Measurements from ENCODE around the gene COX20.

Gene COX20

DNA sequence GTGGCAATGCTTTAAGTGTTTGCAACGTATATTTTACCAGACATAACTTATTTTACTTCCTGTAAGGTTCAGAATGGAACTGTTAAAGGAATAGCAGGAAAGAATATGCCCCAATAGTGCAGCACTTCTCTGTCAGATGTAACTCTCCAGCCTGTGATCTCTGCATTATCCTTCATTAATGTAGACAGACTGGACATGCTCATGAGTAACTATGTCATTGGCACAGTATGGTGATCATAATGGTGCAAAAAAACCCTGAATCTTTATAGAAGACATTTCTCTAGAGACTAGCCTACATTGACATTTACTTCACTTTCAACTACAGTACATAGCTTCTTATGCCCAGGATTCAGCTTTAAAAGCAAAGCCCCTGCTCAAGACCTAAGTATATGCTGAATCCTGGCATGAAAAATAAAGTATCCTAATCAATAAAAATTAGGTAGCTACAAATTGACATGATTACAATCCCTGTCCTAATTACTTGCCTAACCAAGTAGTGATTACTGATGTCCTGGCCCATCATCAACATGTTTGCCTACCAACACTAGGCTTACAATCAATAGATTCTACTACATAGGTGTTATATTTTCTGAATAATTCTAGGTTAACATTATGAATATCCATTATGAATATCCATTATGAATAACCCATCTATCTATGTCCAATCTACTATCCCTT lies 13.9 kb downstream of the COX20 start:
- Mint-ChIP-seq H3K27ac (ENCODE audit: low read depth) (peak overlapping the region; percentile 73), H3K27me3 (no peaks in the 10 kb centered on the region), H3K4me1 (peaks cover 53% of the 10 kb centered on the region), H3K4me3 (no peak overlapping the region), H3K9me3 (no peaks in the 10 kb centered on the region), H3K36me3 (ENCODE audit: insufficient read depth) (peaks cover 70% of the 10 kb centered on the region)
- no peak for DNase-seq (ENCODE audit: low spot score in 2 of 2)
- no peak for ATAC-seq (replicated peaks; ENCODE audit: extremely low read depth, poor library complexity, severe bottlenecking)

DNA sequence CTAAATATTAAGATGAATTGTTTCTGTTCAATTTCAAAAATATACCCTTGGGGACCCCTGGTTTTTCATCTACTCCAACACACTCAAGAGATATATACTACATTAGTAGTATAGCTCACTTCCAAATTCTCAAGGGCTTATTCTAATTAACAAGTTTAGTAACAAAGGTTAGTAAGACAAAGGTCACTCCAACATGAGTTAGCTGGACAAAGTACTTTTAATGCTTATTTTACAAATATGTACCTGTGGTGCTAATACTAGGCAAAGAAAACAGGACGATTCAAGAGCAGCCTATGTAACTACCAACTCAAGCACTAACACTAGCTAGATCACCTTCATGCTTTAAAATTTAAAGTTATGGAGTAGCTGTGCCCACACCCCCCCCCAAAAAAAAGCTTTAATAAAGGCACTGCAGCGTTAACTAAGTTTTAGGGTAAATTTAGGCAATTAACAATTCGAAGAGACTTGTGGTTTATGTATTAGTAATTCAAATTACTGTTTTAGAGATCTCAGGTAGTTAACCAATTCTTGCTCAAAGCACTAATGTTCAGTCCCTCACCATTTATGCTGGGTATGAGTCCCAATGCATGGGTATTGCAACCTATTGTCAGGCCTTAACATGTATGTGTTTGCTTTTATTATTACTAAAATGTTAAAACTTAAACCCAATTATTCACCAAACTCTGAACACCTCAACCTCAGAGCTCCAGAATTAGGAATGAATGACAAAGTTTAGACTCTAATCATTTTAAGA lies 14.8 kb downstream of the COX20 start:
- Mint-ChIP-seq H3K9me3 (no peaks in the 10 kb centered on the region), H3K27me3 (no peaks in the 10 kb centered on the region), H3K27ac (ENCODE audit: low read depth) (peak overlapping the region; percentile 73), H3K4me3 (no peak overlapping the region), H3K4me1 (peaks cover 57% of the 10 kb centered on the region), H3K36me3 (ENCODE audit: insufficient read depth) (peaks cover 71% of the 10 kb centered on the region)
- ATAC-seq (replicated peaks; ENCODE audit: extremely low read depth, poor library complexity, severe bottlenecking) = no peak
- DNase-seq (ENCODE audit: low spot score in 2 of 2) = no peak

DNA sequence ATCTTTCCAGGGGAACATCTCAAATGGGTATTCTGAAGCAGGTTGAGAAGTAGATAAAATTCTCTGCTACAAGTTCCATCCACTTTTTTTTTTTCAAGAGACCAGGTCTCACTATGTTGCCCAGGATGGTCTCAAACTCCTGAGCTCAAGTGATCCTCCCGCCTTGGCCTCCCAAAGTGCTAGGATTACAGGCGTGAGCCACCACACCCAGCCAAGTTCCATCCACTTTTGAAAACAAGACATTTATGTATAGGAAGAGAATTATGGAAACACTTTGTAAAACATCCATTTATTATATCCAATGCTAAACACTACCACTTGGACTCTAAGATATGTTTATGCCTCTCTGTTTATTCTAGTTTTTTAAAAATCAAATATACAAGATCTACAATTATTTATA lies 15.4 kb downstream of the COX20 start:
- no peak for DNase-seq (ENCODE audit: low spot score in 2 of 2)
- peaks cover 61% of the 10 kb centered on the region for H3K4me1 Mint-ChIP-seq
- no peaks in the 10 kb centered on the region for H3K27me3 Mint-ChIP-seq
- ATAC-seq (replicated peaks; ENCODE audit: extremely low read depth, poor library complexity, severe bottlenecking) = no peak
- H3K9me3 Mint-ChIP-seq = no peaks in the 10 kb centered on the region
- H3K36me3 Mint-ChIP-seq (ENCODE audit: insufficient read depth) = peaks cover 71% of the 10 kb centered on the region
- H3K4me3 Mint-ChIP-seq = no peak overlapping the region
- H3K27ac Mint-ChIP-seq (ENCODE audit: low read depth) = peak overlapping the region; percentile 87

DNA sequence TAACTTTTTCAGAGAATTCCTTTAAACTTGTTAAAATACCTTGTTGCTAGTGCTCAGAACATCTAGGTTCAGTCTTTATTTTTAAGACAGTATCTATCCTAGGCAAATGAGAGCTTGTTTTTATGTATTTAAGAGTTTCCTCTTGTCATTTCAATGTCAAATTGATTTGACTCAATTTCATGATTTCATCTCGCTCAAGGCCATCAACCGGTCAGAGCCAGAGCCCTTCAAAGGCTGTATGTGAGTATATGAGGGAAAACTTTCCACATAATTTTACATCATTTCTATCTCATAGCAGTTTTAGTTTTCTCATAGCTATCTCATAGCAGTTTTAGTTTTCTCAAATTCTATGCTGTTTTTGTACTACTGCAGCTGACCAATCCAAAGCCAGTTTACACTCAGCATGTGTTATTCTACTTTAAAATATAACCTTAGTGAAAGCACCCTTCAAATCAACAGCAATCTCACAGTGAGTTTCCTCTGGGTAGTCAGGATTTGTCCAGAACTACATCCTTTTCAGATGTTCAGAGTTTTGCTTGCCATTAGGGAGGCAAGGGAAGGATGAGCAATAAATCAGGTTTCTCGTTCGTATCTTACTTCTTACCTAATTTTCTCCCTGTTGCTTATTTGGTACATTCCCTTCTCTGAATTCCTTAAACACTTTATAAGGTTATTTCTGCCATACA lies 16.2 kb downstream of the COX20 start:
- Mint-ChIP-seq H3K4me3 (no peak overlapping the region), H3K4me1 (peaks cover 61% of the 10 kb centered on the region), H3K27me3 (no peaks in the 10 kb centered on the region), H3K27ac (ENCODE audit: low read depth) (peak overlapping the region; percentile 87), H3K9me3 (no peaks in the 10 kb centered on the region), H3K36me3 (ENCODE audit: insufficient read depth) (peaks cover 71% of the 10 kb centered on the region)
- DNase-seq (ENCODE audit: low spot score in 2 of 2) (no peak), ATAC-seq (replicated peaks; ENCODE audit: extremely low read depth, poor library complexity, severe bottlenecking) (no peak)

DNA sequence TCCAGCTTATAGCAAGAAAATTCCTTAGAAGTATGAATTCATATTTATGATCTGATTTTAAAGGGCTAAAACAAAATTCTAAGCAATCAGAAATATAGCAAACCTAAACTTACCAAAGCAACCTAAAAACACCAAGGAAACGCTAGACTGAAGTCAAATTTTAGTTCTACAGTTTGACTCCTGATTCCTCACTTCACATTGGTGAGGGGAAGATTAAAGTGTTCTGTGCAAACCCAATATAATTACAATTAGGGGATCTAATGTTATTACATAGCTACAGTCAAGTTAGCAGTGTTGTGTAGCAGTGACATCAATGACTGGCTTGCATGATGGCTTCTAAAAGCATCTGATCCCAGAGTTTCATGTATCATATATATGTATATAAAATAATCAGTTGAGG lies 17.2 kb downstream of the COX20 start:
- peaks cover 63% of the 10 kb centered on the region for H3K4me1 Mint-ChIP-seq
- ATAC-seq (replicated peaks; ENCODE audit: extremely low read depth, poor library complexity, severe bottlenecking) (no peak), DNase-seq (ENCODE audit: low spot score in 2 of 2) (no peak)
- H3K27ac Mint-ChIP-seq (ENCODE audit: low read depth) = peak overlapping the region; percentile 87
- no peaks in the 10 kb centered on the region for H3K9me3 Mint-ChIP-seq
- peaks cover 74% of the 10 kb centered on the region for H3K36me3 Mint-ChIP-seq (ENCODE audit: insufficient read depth)
- H3K27me3 Mint-ChIP-seq = no peaks in the 10 kb centered on the region
- H3K4me3 Mint-ChIP-seq = no peak overlapping the region

DNA sequence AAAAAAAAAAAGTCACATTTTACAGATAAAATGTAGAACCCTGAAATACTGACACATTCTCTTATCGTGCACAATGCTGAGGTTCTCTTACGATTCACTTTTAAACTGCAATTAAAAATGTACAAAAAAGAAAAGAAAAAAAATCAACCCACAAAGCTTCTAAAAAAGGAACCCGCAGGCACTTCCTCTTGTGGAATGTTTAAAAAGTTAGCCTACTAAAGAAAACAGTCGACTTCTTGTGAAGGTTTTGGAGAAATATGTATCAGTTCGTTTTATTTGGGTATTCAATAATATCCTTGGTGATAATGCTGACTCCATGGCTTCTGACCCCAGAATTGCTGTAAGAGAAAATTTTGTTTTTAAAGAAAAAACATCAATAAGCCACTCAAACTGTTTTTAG lies 18.7 kb downstream of the COX20 start:
- no peaks in the 10 kb centered on the region for H3K9me3 Mint-ChIP-seq
- peak overlapping the region; percentile 14 for H3K4me3 Mint-ChIP-seq
- H3K4me1 Mint-ChIP-seq = peaks cover 61% of the 10 kb centered on the region
- ATAC-seq (replicated peaks; ENCODE audit: extremely low read depth, poor library complexity, severe bottlenecking) (no peak), DNase-seq (ENCODE audit: low spot score in 2 of 2) (no peak)
- H3K27ac Mint-ChIP-seq (ENCODE audit: low read depth) = peak overlapping the region; percentile 61
- peaks cover 77% of the 10 kb centered on the region for H3K36me3 Mint-ChIP-seq (ENCODE audit: insufficient read depth)
- H3K27me3 Mint-ChIP-seq = no peaks in the 10 kb centered on the region

DNA sequence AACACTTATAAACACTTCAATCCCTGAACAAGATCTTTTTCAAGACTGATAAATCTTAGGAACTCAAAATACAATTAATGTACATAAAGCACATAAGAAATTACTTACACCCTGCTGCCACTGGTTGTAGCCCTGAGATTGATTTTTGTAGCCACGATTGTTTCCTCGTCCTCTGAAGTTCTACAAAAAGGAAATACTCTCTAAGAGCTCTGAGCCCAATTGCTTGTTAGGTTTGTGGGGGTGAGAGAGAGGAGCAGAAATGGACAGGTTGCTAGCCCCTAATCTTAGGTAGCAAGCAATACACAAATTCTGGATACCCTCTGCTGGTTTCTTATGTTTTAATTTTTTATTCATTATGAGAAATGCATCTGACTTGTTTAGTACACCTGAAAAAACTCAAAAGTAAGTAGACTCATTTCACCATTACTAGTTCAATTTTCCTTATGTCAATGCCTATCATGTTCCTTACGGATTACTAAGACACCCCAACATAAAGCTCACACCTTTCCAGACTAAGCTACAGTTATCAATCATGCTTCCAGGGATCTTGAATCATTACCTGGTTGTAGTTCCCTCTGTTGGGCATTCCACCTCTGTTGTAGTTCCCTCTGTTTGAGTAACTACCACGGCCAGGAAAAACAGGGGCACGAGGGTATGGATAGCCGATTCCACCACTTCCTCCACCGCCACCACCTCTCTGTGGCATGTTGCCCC lies 19.6 kb downstream of the COX20 start:
- peak overlapping the region; percentile 52 for H3K27ac Mint-ChIP-seq (ENCODE audit: low read depth)
- H3K27me3 Mint-ChIP-seq = no peaks in the 10 kb centered on the region
- H3K4me1 Mint-ChIP-seq = peaks cover 63% of the 10 kb centered on the region
- ATAC-seq (replicated peaks; ENCODE audit: extremely low read depth, poor library complexity, severe bottlenecking) (no peak), DNase-seq (ENCODE audit: low spot score in 2 of 2) (no peak)
- H3K36me3 Mint-ChIP-seq (ENCODE audit: insufficient read depth) = peaks cover 78% of the 10 kb centered on the region
- no peaks in the 10 kb centered on the region for H3K9me3 Mint-ChIP-seq
- H3K4me3 Mint-ChIP-seq = peak overlapping the region; percentile 14

DNA sequence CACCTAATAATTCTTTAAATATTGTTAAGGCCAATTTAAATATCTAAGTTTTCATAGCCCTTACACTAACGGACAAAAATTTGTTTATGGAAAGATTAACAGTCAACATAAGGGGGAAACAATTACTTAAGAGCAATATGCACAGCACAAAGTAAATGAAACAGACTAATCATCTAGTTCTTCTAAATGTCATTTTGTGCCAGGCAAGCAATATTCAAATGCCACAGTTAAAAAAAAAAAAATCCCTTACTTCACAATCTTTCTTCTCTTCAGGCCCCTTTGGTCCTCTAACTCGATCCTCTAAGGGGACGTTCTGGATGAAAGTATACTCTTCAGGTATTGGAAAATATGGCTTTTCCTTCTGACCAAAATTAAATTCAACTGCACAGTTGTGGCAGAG lies 22.3 kb downstream of the COX20 start:
- no peaks in the 10 kb centered on the region for H3K9me3 Mint-ChIP-seq
- no peak for DNase-seq (ENCODE audit: low spot score in 2 of 2)
- H3K27ac Mint-ChIP-seq (ENCODE audit: low read depth) = no peak overlapping the region
- no peak for ATAC-seq (replicated peaks; ENCODE audit: extremely low read depth, poor library complexity, severe bottlenecking)
- H3K4me1 Mint-ChIP-seq = peaks cover 78% of the 10 kb centered on the region
- H3K27me3 Mint-ChIP-seq = no peaks in the 10 kb centered on the region
- H3K36me3 Mint-ChIP-seq (ENCODE audit: insufficient read depth) = peaks cover 85% of the 10 kb centered on the region
- no peak overlapping the region for H3K4me3 Mint-ChIP-seq

DNA sequence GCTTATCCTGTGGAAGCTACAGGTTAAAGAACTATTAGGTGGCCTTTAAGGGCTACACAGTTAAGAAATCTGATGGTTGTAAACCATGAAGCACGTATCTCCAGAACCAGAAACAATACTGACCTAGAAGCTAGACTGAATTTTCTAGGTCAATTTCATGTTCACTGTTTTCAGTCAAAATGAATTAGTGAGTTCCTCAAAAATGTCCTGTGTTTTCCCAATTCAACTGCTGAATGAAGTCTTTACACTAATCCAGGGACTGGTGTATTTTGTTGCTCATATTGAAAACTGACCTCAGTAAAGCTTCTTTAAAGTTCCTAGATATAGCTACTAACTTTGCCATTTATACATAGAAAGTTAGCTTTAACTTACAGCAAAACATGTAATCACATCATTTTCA lies 22.9 kb downstream of the COX20 start:
- DNase-seq (ENCODE audit: low spot score in 2 of 2) (no peak), ATAC-seq (replicated peaks; ENCODE audit: extremely low read depth, poor library complexity, severe bottlenecking) (no peak)
- Mint-ChIP-seq H3K36me3 (ENCODE audit: insufficient read depth) (peaks cover 89% of the 10 kb centered on the region), H3K4me3 (no peak overlapping the region), H3K4me1 (peaks cover 79% of the 10 kb centered on the region), H3K9me3 (no peaks in the 10 kb centered on the region), H3K27ac (ENCODE audit: low read depth) (no peak overlapping the region), H3K27me3 (no peaks in the 10 kb centered on the region)

DNA sequence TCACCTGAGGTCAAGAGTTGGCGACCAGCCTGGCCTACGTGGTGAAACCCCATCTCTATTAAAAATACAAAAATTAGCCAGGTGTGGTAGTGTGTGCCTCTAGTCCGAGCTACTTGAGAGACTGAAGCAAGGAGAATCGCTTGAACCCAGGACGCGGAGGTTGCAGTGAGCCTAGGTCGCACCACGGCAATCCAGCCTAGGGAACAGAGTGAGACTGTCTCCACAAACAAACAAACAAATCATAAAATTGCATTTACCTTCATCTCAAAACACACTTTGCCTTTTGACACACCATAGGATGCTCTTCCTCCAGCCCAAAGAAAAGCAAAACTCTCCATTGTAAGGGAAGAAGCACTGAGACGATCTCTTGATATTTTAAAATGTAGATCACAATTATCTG lies 24.6 kb downstream of the COX20 start:
- no peak for DNase-seq (ENCODE audit: low spot score in 2 of 2)
- no peak for ATAC-seq (replicated peaks; ENCODE audit: extremely low read depth, poor library complexity, severe bottlenecking)
- peak overlapping the region; percentile 97 for H3K27ac Mint-ChIP-seq (ENCODE audit: low read depth)
- peak overlapping the region; percentile 92 for H3K4me3 Mint-ChIP-seq
- peaks cover 88% of the 10 kb centered on the region for H3K36me3 Mint-ChIP-seq (ENCODE audit: insufficient read depth)
- H3K27me3 Mint-ChIP-seq = no peaks in the 10 kb centered on the region
- peaks cover 72% of the 10 kb centered on the region for H3K4me1 Mint-ChIP-seq
- H3K9me3 Mint-ChIP-seq = no peaks in the 10 kb centered on the region

DNA sequence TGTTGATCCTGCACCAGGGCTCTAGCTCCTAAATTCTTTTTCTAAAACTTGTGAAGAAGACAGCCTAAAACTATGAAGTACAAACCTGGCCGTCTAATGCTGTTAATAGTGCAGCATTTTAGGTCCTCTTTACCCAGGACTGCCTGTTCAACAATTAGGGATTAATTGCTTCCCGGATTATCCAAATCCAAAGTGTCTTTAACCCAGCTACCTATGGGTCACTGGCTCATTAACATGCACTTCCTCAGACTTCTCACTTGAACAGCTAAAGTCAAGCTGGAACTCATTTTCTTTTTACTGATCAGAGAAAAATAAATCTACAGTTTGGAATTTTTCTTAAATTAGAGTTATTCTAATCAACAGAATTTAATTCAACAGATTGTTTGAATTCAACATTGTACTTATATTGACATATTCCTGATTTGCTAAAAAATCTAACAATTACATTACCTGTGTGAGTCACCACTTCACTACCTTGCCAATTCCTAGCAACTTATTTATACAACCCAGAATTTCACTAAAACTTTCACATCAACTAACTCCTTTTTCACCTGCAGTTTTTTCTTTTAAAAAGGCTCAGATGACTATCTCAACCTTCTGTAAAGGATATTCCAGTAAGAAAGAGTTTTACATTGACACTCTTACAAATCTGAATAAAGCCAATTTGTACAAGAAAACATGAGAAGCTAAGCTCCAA lies 25.6 kb downstream of the COX20 start:
- Mint-ChIP-seq H3K4me3 (peak overlapping the region; percentile 92), H3K36me3 (ENCODE audit: insufficient read depth) (peaks cover 81% of the 10 kb centered on the region), H3K9me3 (no peaks in the 10 kb centered on the region), H3K4me1 (peaks cover 64% of the 10 kb centered on the region), H3K27ac (ENCODE audit: low read depth) (peak overlapping the region; percentile 97), H3K27me3 (no peaks in the 10 kb centered on the region)
- ATAC-seq (replicated peaks; ENCODE audit: extremely low read depth, poor library complexity, severe bottlenecking) (no peak), DNase-seq (ENCODE audit: low spot score in 2 of 2) (no peak)

DNA sequence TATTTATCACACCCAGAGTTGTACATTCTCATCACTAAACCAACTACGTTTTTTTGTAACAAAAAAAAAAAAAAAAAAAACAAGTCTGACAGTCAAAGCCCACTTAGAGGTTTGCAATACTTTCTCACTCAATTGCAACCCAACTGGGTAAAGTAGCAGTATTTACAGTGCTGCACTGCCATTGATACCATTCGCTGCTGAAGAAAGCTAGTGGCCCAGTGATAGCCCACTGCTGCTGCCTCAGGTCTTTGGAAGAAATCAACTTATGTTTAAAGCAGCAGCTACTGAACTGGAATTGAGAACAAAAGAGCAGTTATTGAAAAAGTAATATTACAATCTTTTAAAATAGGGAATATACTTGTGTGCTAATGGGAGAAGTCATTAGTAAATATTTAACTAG lies 26.2 kb downstream of the COX20 start:
- no peak for DNase-seq (ENCODE audit: low spot score in 2 of 2)
- Mint-ChIP-seq H3K4me3 (peak overlapping the region; percentile 92), H3K9me3 (no peaks in the 10 kb centered on the region), H3K36me3 (ENCODE audit: insufficient read depth) (peaks cover 74% of the 10 kb centered on the region), H3K4me1 (peaks cover 58% of the 10 kb centered on the region), H3K27ac (ENCODE audit: low read depth) (peak overlapping the region; percentile 97), H3K27me3 (no peaks in the 10 kb centered on the region)
- ATAC-seq (replicated peaks; ENCODE audit: extremely low read depth, poor library complexity, severe bottlenecking) = no peak

Measured in central memory CD8-positive, alpha-beta T cell (primary cell).